Measurements from ENCODE around the gene TUBG1. TPM values are rescaled to one million over a fixed set of nuclear protein-coding genes. Genes with fewer than 3 reads are reported as not detected.

Gene TUBG1
- total and polyA plus RNA-seq, 9 of the 15 experiments (the other 6 are each of a cell fraction or from before 2014, with no cell fraction given), result 33.1 to 147 (median 66.0) TPM

GRCh38 chr17:42632949-42633444 is 23.5 kb downstream of the TUBG1 start (continued):
- TF ChIP-seq GTF3C2 (IDR thresholded peaks at IDR 0.05; ENCODE audit: borderline replicate concordance, extremely low read depth, insufficient read length) (no peak), CBFA2T2 (conservative IDR thresholded peaks at IDR 0.05) (peak; percentile 92), CHD2 (IDR thresholded peaks at IDR 0.05; ENCODE audit: low read depth, low read length) (no peak), NR3C1 (CRISPR knock-in tag; IDR thresholded peaks at IDR 0.05) (no peak), ZNF277 (CRISPR knock-in tag; IDR thresholded peaks at IDR 0.05; ENCODE audit: borderline replicate concordance) (no peak), ZFP30 (CRISPR knock-in tag; IDR thresholded peaks at IDR 0.05; ENCODE audit: borderline replicate concordance) (no peak), ZKSCAN3 (CRISPR knock-in tag; IDR thresholded peaks at IDR 0.05) (no peak), CCAR2 (IDR thresholded peaks at IDR 0.05; ENCODE audit: low read depth, low read length) (no peak), ETV1 (tag; conservative IDR thresholded peaks at IDR 0.05; ENCODE audit: low read depth) (no peak), MITF (IDR thresholded peaks at IDR 0.05) (0 out of 2 replicates have a peak, but pooled peaks have one; percentile 38), SMARCB1 (IDR thresholded peaks at IDR 0.05; ENCODE audit: insufficient read length, low read depth) (no peak), ZNF778 (CRISPR knock-in tag; IDR thresholded peaks at IDR 0.05) (no peak), ZC3H4 (CRISPR knock-in tag; IDR thresholded peaks at IDR 0.05; ENCODE audit: borderline replicate concordance) (no peak), TFAM (CRISPR knock-in tag; conservative IDR thresholded peaks at IDR 0.05) (no peak), TFE3 (CRISPR knock-in tag; IDR thresholded peaks at IDR 0.05) (no peak), SUPT5H (IDR thresholded peaks at IDR 0.05) (no peak), ZNF140 (CRISPR knock-in tag; IDR thresholded peaks at IDR 0.05) (no peak), NR2C2 (CRISPR knock-in tag; IDR thresholded peaks at IDR 0.05) (no peak), NR2C2 (tag; IDR thresholded peaks at IDR 0.05) (peak; percentile 37; the same call in 1 of the 2 replicates), ILF3 (IDR thresholded peaks at IDR 0.05; ENCODE audit: borderline replicate concordance) (no peak), ZNF512 (tag; IDR thresholded peaks at IDR 0.05) (no peak)
